GM06990 (cell line): ENCODE results near the gene NMT2.
"Not testable (repeated sequence)": the region's sequence is repeated elsewhere in the genome, so short reads cannot be mapped to it uniquely, and the experiment has no call there.

Source experiments
- DNase-seq: peaks from one replicate; pipeline ENCODE4 v3.0.0-alpha.2; 2011; ENCODE audit not compliant: insufficient read length; ENCODE audit errors: extremely low read depth
- H3K27me3 ChIP-seq: replicated peaks from 2 replicates; pipeline ENCODE4 v1.6.0; 2011; ENCODE audit warnings: low read length; ENCODE audit not compliant: control insufficient read depth, insufficient read depth
- H3K36me3 ChIP-seq: 2 replicates; pipeline ENCODE4 v1.5.1; 2011; ENCODE audit warnings: low read length; ENCODE audit not compliant: control insufficient read depth, insufficient read depth
- H3K4me3 ChIP-seq: replicated peaks from 2 replicates; pipeline ENCODE4 v1.5.1; 2011; ENCODE audit warnings: low read depth, mild to moderate bottlenecking, control low read depth, low read length
- TF ChIP-seq, protein P1 (sequence below): IDR thresholded peaks from 2 replicates; pipeline ENCODE4 v1.5.1; 2011; ENCODE audit warnings: low read length, control low read depth, mild to moderate bottlenecking, inconsistent platforms; ENCODE audit not compliant: insufficient read depth, poor library complexity, severe bottlenecking

Gene NMT2

DNA sequence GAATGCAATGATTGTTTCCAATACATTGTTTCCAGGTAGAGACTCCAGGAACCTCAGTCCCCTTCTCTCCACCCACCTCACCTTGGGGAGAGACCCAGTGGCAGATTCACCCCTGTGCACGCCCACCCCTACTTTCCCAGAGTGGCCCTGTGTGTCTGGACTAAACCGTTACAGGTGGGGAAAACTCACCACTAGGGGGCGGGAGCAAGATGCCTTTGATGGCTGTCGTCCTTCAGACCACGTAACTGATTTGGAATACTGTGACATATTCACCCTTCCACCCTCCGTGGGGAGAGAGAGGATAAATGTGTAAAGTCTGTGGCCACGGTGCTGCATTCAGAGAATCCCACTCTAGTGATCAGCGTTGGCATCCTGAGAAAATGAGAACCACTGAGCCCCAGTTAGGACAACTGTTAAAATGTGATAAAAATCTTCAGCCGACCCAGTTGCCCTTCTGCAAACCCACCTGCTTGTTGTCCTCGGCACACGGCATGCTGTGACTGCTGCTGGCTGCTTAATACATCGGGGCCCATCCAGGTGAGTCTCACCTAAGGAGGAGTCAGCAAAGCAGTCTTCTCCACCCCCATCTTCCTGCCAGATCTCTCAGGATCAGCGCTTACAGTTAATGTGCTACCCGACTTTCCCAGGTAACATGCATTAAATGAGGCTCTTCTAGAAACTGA lies 41.5 kb upstream of the NMT2 start:
- Histone ChIP-seq H3K27me3 (no peaks in the 10 kb centered on the region), H3K4me3 (no peak overlapping the region), H3K36me3 (no peaks in the 10 kb centered on the region)
- no peak for DNase-seq
- TF ChIP-seq, protein P1, sequence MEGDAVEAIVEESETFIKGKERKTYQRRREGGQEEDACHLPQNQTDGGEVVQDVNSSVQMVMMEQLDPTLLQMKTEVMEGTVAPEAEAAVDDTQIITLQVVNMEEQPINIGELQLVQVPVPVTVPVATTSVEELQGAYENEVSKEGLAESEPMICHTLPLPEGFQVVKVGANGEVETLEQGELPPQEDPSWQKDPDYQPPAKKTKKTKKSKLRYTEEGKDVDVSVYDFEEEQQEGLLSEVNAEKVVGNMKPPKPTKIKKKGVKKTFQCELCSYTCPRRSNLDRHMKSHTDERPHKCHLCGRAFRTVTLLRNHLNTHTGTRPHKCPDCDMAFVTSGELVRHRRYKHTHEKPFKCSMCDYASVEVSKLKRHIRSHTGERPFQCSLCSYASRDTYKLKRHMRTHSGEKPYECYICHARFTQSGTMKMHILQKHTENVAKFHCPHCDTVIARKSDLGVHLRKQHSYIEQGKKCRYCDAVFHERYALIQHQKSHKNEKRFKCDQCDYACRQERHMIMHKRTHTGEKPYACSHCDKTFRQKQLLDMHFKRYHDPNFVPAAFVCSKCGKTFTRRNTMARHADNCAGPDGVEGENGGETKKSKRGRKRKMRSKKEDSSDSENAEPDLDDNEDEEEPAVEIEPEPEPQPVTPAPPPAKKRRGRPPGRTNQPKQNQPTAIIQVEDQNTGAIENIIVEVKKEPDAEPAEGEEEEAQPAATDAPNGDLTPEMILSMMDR, result peak; percentile 89

DNA sequence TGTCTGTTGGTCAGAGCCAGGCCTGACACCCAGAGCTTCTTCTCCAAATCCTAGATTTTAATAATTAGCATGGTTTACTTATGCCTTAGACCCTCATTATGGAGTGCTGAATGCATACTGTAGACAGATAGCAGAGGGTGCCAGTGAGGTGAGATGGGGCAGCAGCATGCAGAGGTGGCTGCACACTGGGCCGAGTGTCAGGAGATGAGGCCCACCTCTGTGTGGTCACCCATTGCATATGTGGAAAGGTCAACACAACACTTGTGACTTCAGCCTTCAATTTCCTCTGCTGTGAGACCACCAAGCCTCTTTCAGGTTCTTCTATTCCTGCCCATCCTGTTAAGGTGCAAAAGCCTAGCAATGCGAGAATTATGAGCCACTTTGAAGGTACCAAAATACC lies 39.7 kb upstream of the NMT2 start:
- Histone ChIP-seq H3K27me3 (no peaks in the 10 kb centered on the region), H3K4me3 (no peak overlapping the region), H3K36me3 (no peaks in the 10 kb centered on the region)
- DNase-seq, result no peak
- TF ChIP-seq, protein P1, result no peak

DNA sequence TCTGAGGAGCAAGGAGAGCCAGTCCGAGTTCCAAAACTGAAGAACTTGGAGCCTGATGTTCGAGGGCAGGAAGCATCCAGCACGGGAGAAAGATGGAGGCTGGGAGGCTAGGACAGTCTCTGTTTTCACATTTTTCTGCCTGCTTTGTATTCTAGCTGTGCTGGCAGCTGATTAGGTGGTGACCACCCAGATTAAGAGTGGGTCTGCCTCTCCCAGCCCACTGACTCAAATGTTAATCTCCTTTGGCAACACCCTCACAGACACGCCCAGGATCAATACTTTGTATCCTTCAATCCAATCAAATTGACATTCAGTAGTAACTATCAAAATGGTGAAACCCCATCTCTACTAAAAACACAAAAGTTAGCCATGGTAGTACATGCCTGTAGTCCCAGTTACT lies 38.9 kb upstream of the NMT2 start:
- not testable (repeated sequence) for DNase-seq, H3K27me3 ChIP-seq, H3K36me3 ChIP-seq, H3K4me3 ChIP-seq

DNA sequence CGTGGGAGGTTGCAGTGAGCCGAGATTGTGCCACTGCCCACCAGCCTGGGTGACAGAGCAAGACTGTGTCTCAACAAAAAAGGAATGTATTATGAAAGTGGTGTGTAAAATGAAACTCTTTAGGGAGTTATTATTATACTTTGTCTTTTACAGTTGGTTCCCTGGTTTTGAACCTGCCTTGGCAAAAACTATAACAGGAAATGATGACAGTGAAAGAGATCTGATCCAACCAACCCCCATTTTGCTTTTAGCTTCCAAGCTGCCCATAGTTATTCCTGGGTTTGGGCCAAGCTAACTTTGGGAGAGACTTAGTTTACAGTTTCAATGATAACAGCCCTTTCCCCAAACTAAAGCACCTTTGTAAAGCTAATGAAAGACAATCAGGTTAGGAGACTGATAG lies 34.1 kb upstream of the NMT2 start:
- no peaks in the 10 kb centered on the region for H3K27me3 ChIP-seq
- TF ChIP-seq, protein P1, result no peak
- no peak for DNase-seq
- H3K36me3 ChIP-seq, result no peaks in the 10 kb centered on the region
- H3K4me3 ChIP-seq, result no peak overlapping the region

DNA sequence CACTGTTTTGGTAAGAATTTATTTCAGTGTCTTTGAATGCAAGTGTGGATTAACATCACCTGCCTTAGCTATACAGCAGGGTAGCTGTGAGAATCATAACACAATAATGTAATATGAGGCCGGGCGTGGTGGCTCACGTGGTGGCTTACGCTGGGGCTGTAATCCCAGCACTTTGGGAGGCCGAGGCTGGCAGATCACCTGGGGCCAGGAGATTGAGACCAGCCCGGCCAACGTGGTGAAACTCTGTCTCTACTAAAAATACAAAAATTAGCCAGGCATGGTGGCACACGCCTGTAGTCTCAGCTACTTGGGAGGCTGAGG lies 33.8 kb upstream of the NMT2 start:
- DNase-seq, H3K4me3 ChIP-seq, H3K27me3 ChIP-seq, H3K36me3 ChIP-seq: not testable (repeated sequence)

DNA sequence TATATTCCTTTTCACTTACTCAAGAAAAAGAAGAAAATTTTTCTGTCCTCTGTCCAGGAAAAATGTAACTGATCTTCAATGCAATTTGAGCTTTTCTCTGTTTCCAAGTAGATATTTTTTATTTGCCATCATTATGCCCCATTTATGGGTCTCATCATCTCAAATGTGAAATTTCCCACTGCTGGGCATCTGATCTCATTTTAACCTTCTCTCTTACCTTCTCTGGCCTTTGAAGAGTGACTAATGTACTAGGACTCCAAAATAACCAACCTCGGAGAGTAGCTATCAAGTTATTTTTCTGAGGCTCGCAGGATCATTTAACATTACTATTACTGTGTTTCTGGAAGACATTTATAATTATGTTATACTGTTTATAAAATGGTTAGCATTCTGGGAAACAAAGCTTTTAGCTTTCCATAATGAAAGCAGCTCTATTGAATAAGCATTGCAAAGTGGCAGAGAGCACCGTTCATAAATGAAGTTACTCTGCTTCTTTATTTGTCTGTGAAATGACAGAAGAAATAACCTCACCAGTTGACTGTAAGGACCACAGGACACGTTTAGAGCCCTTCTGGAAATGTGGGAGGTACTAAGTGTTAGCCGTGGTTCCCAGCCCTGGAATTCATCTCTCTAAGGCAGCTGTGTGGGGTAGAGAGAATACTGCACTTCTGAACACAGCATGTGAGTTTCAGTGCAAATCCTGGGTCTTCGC lies 33.3 kb upstream of the NMT2 start:
- no peak overlapping the region for H3K4me3 ChIP-seq
- H3K36me3 ChIP-seq, result no peaks in the 10 kb centered on the region
- no peak for DNase-seq
- H3K27me3 ChIP-seq, result no peaks in the 10 kb centered on the region
- TF ChIP-seq, protein P1, result no peak

DNA sequence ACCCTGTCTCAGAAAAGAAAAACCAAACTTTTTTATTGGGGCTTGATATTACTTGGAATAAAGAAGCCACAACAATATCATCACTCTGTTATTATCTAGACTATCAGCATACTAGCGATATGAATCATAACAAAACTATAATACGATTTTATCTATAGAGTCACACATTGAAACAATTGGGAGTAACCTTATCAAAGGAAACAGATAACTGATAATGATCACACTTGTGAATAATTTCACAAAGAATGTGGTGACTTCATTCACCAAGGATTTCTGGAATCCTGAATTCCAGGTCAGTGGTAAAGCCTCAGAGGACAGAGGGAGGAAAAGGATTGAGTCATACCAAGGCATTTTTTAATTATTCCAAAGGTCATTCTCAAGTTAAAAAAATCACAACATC lies 32.1 kb upstream of the NMT2 start:
- Histone ChIP-seq H3K27me3 (no peaks in the 10 kb centered on the region), H3K4me3 (no peak overlapping the region), H3K36me3 (no peaks in the 10 kb centered on the region)
- TF ChIP-seq, protein P1, result no peak
- DNase-seq, result no peak
